Measurements from ENCODE around the gene MPHOSPH8. TPM values are rescaled to one million over a fixed set of nuclear protein-coding genes. Genes with fewer than 3 reads are reported as not detected.
"Not testable (repeated sequence)": the region's sequence is repeated elsewhere in the genome, so short reads cannot be mapped to it uniquely, and the experiment has no call there.

The MPHOSPH8 gene
- total RNA-seq, 1 experiment from 2014 or later: 29.1 TPM

GRCh38 chr13:19695829-19696228 is 62.4 kb downstream of the MPHOSPH8 start:
- no peak for TF ChIP-seq EZH2 (IDR thresholded peaks at IDR 0.05; ENCODE audit: borderline replicate concordance, low read depth, low read length, poor library complexity, severe bottlenecking)
- TF ChIP-seq CTCF (conservative IDR thresholded peaks at IDR 0.05; ENCODE audit: low read depth, low read length): no peak
- Histone ChIP-seq H3K4me1 (ENCODE audit: insufficient read depth, low read length, poor library complexity, severe bottlenecking) (peaks cover 35% of the 10 kb centered on the region), H3K9me3 (ENCODE audit: low read depth, low read length, poor library complexity, severe bottlenecking) (no peaks in the 10 kb centered on the region), H3K27ac (ENCODE audit: low read depth, low read length, poor library complexity, severe bottlenecking) (no peak overlapping the region), H3K27me3 (replicated peaks; ENCODE audit: insufficient read depth, low read depth, low read length, poor library complexity) (no peaks in the 10 kb centered on the region), H3K4me3 (ENCODE audit: low read depth, low read length, poor library complexity, severe bottlenecking) (no peak overlapping the region), H3K36me3 (ENCODE audit: insufficient read depth, low read length, poor library complexity, severe bottlenecking) (no peaks in the 10 kb centered on the region)
- POLR2A ChIA-PET (ENCODE audit: low non-redundant PET): no interaction called here
- intact Hi-C loops (cut with micrococcal nuclease; ENCODE audit: unreplicated experiment): no loop called here
- BruUV-seq (replicated peaks): no TSS peak
- CTCF ChIA-PET: no interaction called here
- DNase-seq (ENCODE audit: low spot score): no peak

GRCh38 chr13:19700963-19701362 is 67.5 kb downstream of the MPHOSPH8 start:
- POLR2A ChIA-PET (ENCODE audit: low non-redundant PET); BruUV-seq (replicated peaks); DNase-seq (ENCODE audit: low spot score); H3K36me3 ChIP-seq (ENCODE audit: insufficient read depth, low read length, poor library complexity, severe bottlenecking); intact Hi-C loops (cut with micrococcal nuclease; ENCODE audit: unreplicated experiment); H3K9me3 ChIP-seq (ENCODE audit: low read depth, low read length, poor library complexity, severe bottlenecking); H3K27me3 ChIP-seq (replicated peaks; ENCODE audit: insufficient read depth, low read depth, low read length, poor library complexity); CTCF ChIA-PET; H3K27ac ChIP-seq (ENCODE audit: low read depth, low read length, poor library complexity, severe bottlenecking); H3K4me3 ChIP-seq (ENCODE audit: low read depth, low read length, poor library complexity, severe bottlenecking): not testable (repeated sequence)
- H3K4me1 ChIP-seq (ENCODE audit: insufficient read depth, low read length, poor library complexity, severe bottlenecking): peaks cover 29% of the 10 kb centered on the region

GRCh38 chr13:19701619-19702018 is 68.2 kb downstream of the MPHOSPH8 start:
- H3K36me3 ChIP-seq (ENCODE audit: insufficient read depth, low read length, poor library complexity, severe bottlenecking); H3K4me3 ChIP-seq (ENCODE audit: low read depth, low read length, poor library complexity, severe bottlenecking); BruUV-seq (replicated peaks); H3K27ac ChIP-seq (ENCODE audit: low read depth, low read length, poor library complexity, severe bottlenecking); POLR2A ChIA-PET (ENCODE audit: low non-redundant PET); intact Hi-C loops (cut with micrococcal nuclease; ENCODE audit: unreplicated experiment); DNase-seq (ENCODE audit: low spot score); CTCF ChIA-PET; H3K9me3 ChIP-seq (ENCODE audit: low read depth, low read length, poor library complexity, severe bottlenecking); H3K27me3 ChIP-seq (replicated peaks; ENCODE audit: insufficient read depth, low read depth, low read length, poor library complexity): not testable (repeated sequence)
- H3K4me1 ChIP-seq (ENCODE audit: insufficient read depth, low read length, poor library complexity, severe bottlenecking): peaks cover 35% of the 10 kb centered on the region

GRCh38 chr13:19704256-19704655 is 70.8 kb downstream of the MPHOSPH8 start:
- H3K36me3 ChIP-seq (ENCODE audit: insufficient read depth, low read length, poor library complexity, severe bottlenecking); BruUV-seq (replicated peaks); CTCF ChIA-PET; H3K27ac ChIP-seq (ENCODE audit: low read depth, low read length, poor library complexity, severe bottlenecking); DNase-seq (ENCODE audit: low spot score); H3K9me3 ChIP-seq (ENCODE audit: low read depth, low read length, poor library complexity, severe bottlenecking); H3K4me3 ChIP-seq (ENCODE audit: low read depth, low read length, poor library complexity, severe bottlenecking); POLR2A ChIA-PET (ENCODE audit: low non-redundant PET); H3K27me3 ChIP-seq (replicated peaks; ENCODE audit: insufficient read depth, low read depth, low read length, poor library complexity); intact Hi-C loops (cut with micrococcal nuclease; ENCODE audit: unreplicated experiment): not testable (repeated sequence)
- H3K4me1 ChIP-seq (ENCODE audit: insufficient read depth, low read length, poor library complexity, severe bottlenecking): peaks cover 38% of the 10 kb centered on the region

GRCh38 chr13:19709039-19709438 is 75.6 kb downstream of the MPHOSPH8 start:
- H3K36me3 ChIP-seq (ENCODE audit: insufficient read depth, low read length, poor library complexity, severe bottlenecking); POLR2A ChIA-PET (ENCODE audit: low non-redundant PET); H3K9me3 ChIP-seq (ENCODE audit: low read depth, low read length, poor library complexity, severe bottlenecking); DNase-seq (ENCODE audit: low spot score); H3K27ac ChIP-seq (ENCODE audit: low read depth, low read length, poor library complexity, severe bottlenecking); H3K27me3 ChIP-seq (replicated peaks; ENCODE audit: insufficient read depth, low read depth, low read length, poor library complexity); H3K4me3 ChIP-seq (ENCODE audit: low read depth, low read length, poor library complexity, severe bottlenecking); CTCF ChIA-PET; BruUV-seq (replicated peaks); intact Hi-C loops (cut with micrococcal nuclease; ENCODE audit: unreplicated experiment): not testable (repeated sequence)
- H3K4me1 ChIP-seq (ENCODE audit: insufficient read depth, low read length, poor library complexity, severe bottlenecking): peaks cover 32% of the 10 kb centered on the region

- H3K36me3 ChIP-seq (ENCODE audit: insufficient read depth, low read length, poor library complexity, severe bottlenecking); H3K4me3 ChIP-seq (ENCODE audit: low read depth, low read length, poor library complexity, severe bottlenecking); intact Hi-C loops (cut with micrococcal nuclease; ENCODE audit: unreplicated experiment); H3K27ac ChIP-seq (ENCODE audit: low read depth, low read length, poor library complexity, severe bottlenecking); H3K27me3 ChIP-seq (replicated peaks; ENCODE audit: insufficient read depth, low read depth, low read length, poor library complexity); POLR2A ChIA-PET (ENCODE audit: low non-redundant PET); CTCF ChIA-PET; BruUV-seq (replicated peaks); H3K9me3 ChIP-seq (ENCODE audit: low read depth, low read length, poor library complexity, severe bottlenecking); DNase-seq (ENCODE audit: low spot score): not testable (repeated sequence)
- H3K4me1 ChIP-seq (ENCODE audit: insufficient read depth, low read length, poor library complexity, severe bottlenecking): peaks cover 34% of the 10 kb centered on the region
Observed at GRCh38 chr13:19709782-19710181, 76.3 kb downstream of the MPHOSPH8 start.

Measured in A673 (cell line).